Kidney (tissue), 14 donors: Measurements from ENCODE around the gene EGR2. TPM values are rescaled to one million over a fixed set of nuclear protein-coding genes. Genes with fewer than 3 reads are reported as not detected.

Experiments
- DNase-seq, 5 donors: peaks; one replicate each; pipeline ENCODE4 v3.0.0-alpha.2; 2013 to 2020
- FAIRE-seq: peaks from 2 replicates; lab custom pipeline; 2012; peaks lifted over from hg19 to GRCh38; lab: Jason Lieb, UNC
- H3K27ac ChIP-seq, 2 donors: one replicate each; pipeline ENCODE4 v1.7.0; 2013; ENCODE audit warnings: low read depth in 2 of 2, low read length in 2 of 2, inconsistent platforms in 1 of 2
- H3K27me3 ChIP-seq: one replicate; pipeline ENCODE4 v1.7.1; 2013; ENCODE audit warnings: low read length, inconsistent platforms; ENCODE audit not compliant: control insufficient read depth, insufficient read depth
- H3K36me3 ChIP-seq, 3 donors: one replicate each; pipeline versions ENCODE4 v1.7.0 to v1.7.1; 2013; ENCODE audit warnings: low read length in 3 of 3, control low read depth in 1 of 3, inconsistent platforms in 1 of 3; ENCODE audit not compliant: insufficient read depth in 3 of 3, control insufficient read depth in 2 of 3
- H3K4me1 ChIP-seq, 3 donors: one replicate each; pipeline versions ENCODE4 v1.7.0 to v1.7.1; 2013; ENCODE audit warnings: low read length in 3 of 3, inconsistent platforms in 1 of 3, low read depth in 1 of 3; ENCODE audit not compliant: control insufficient read depth in 2 of 3, insufficient read depth in 2 of 3
- H3K4me3 ChIP-seq, 3 donors: one replicate each; pipeline versions ENCODE4 v1.7.0 to v1.8.1; 2013; ENCODE audit warnings: low read length in 3 of 3, control low read depth in 1 of 3, inconsistent platforms in 1 of 3
- H3K9ac ChIP-seq, 3 donors: one replicate each; pipeline versions ENCODE4 v1.7.0 to v1.7.1; 2013; ENCODE audit warnings: low read length in 3 of 3, control low read depth in 1 of 3, inconsistent platforms in 1 of 3
- H3K9me3 ChIP-seq, 3 donors: one replicate each; pipeline versions ENCODE4 v1.7.0 to v1.7.1; 2013; ENCODE audit warnings: low read length in 3 of 3, control low read depth in 1 of 3, inconsistent platforms in 1 of 3; ENCODE audit not compliant: control insufficient read depth in 2 of 3, insufficient read depth in 1 of 3
- intact Hi-C: fragments of 100-400 bp; cut with DNase I; formaldehyde crosslinking; loops from one replicate; pipeline ENCODE4 v1.11.1; 2022
- polyA plus RNA-seq: library from polyadenylated mRNA; stranded (reverse); fragments of 350-450 nt; fragmentation: Illumina TruSeq; extraction: RNeasy Lipid Tissue Mini Kit (QIAGEN cat#74804); gene quantifications from one replicate; pipeline ENCODE4 v1.2.3, GENCODE V29; 2014; ENCODE audit warnings: low read depth, low replicate concordance; ENCODE audit not compliant: insufficient read depth
- total RNA-seq: library from RNA; stranded (reverse); fragmentation: NEBNext Ultra II Directional; extraction: Animal tissue kit (Norgen Biotek cat#: 25700); gene quantifications from one replicate; pipeline ENCODE4 v1.2.1, GENCODE V29; 2021
- TF ChIP-seq, protein P1 (sequence below): IDR thresholded peaks from 3 replicates; pipeline ENCODE4 v1.5.1; 2012; ENCODE audit warnings: mild to moderate bottlenecking, moderate library complexity, borderline replicate concordance; ENCODE audit not compliant: insufficient read depth; ENCODE audit errors: extremely low read depth
- donor health status: control.
- donor health status: control.
- donor health status: control.
- donor health status: control.
- donor health status: control.
- donor health status: DM: yes; HTN: yes; CAD: no.
- donor health status: Normal renal cell carcinoma (clear cell type).

EGR2 gene
- total and polyA plus RNA-seq, 2 donors from 2014 or later, result 0.30 to 1.6 TPM

- Histone ChIP-seq H3K27me3 (no peaks in the 10 kb centered on the region), H3K27ac (no peak overlapping the region), H3K9ac (no peak overlapping the region), H3K4me1 (no peaks in the 10 kb centered on the region), H3K4me3 (no peak overlapping the region), H3K36me3 (no peaks in the 10 kb centered on the region), H3K9me3 (no peaks in the 10 kb centered on the region)
- DNase-seq (no peak), FAIRE-seq (no peak)
- intact Hi-C loops, result no loop called here
- TF ChIP-seq, protein P1, sequence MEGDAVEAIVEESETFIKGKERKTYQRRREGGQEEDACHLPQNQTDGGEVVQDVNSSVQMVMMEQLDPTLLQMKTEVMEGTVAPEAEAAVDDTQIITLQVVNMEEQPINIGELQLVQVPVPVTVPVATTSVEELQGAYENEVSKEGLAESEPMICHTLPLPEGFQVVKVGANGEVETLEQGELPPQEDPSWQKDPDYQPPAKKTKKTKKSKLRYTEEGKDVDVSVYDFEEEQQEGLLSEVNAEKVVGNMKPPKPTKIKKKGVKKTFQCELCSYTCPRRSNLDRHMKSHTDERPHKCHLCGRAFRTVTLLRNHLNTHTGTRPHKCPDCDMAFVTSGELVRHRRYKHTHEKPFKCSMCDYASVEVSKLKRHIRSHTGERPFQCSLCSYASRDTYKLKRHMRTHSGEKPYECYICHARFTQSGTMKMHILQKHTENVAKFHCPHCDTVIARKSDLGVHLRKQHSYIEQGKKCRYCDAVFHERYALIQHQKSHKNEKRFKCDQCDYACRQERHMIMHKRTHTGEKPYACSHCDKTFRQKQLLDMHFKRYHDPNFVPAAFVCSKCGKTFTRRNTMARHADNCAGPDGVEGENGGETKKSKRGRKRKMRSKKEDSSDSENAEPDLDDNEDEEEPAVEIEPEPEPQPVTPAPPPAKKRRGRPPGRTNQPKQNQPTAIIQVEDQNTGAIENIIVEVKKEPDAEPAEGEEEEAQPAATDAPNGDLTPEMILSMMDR, result no peak
Observed at GRCh38 chr10:62766386-62766785, 49.8 kb downstream of the EGR2 start.

- no peak for FAIRE-seq
- intact Hi-C loops, result no loop called here
Observed at GRCh38 chr10:62765726-62766125, 50.4 kb downstream of the EGR2 start.

DNA sequence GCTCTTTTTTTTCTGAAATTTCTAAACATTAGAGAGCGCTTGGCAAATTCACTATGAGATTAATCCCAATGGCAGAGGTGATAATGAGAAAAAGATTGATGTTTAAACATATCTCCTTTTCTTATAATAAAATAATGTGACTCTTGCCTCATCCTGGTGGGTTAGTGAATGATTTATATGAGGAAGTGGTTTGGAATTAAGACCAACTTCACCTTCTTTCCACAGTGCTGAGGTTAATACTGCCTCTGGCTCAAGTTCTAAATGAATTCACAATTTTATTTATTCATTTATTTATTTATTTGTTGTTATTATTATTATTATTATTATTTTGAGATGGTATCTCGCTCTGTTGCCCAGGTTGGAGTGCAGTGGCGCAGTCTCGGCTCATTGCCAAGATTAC is 52.2 kb downstream of the EGR2 start:
- H3K4me3 ChIP-seq, result no peak overlapping the region
- no peaks in the 10 kb centered on the region for H3K4me1 ChIP-seq
- H3K36me3 ChIP-seq, result no peaks in the 10 kb centered on the region
- DNase-seq (no peak), FAIRE-seq (no peak)
- no peak overlapping the region for H3K9ac ChIP-seq
- intact Hi-C loops, result no loop called here
- no peaks in the 10 kb centered on the region for H3K27me3 ChIP-seq
- no peak overlapping the region for H3K27ac ChIP-seq
- H3K9me3 ChIP-seq, result no peaks in the 10 kb centered on the region
- TF ChIP-seq, protein P1, result no peak

More at GRCh38 chr10:62765726-62766125, 50.4 kb downstream of the EGR2 start:
- Histone ChIP-seq H3K9me3 (no peaks in the 10 kb centered on the region), H3K4me1 (no peaks in the 10 kb centered on the region), H3K4me3 (no peak overlapping the region), H3K27me3 (no peaks in the 10 kb centered on the region), H3K36me3 (no peaks in the 10 kb centered on the region), H3K27ac (no peak overlapping the region), H3K9ac (no peak overlapping the region)
- no peak for DNase-seq
- TF ChIP-seq, protein P1, result no peak

- TF ChIP-seq, protein P1, result no peak
- Histone ChIP-seq H3K4me1 (no peaks in the 10 kb centered on the region), H3K27ac (no peak overlapping the region), H3K27me3 (no peaks in the 10 kb centered on the region), H3K9me3 (no peaks in the 10 kb centered on the region), H3K9ac (no peak overlapping the region), H3K36me3 (no peaks in the 10 kb centered on the region), H3K4me3 (no peak overlapping the region)
- FAIRE-seq (no peak), DNase-seq (no peak)
- intact Hi-C loops, result no loop called here
Observed at GRCh38 chr10:62763155-62763554, 53.0 kb downstream of the EGR2 start.
